GM23338 (cell line): Measurements from ENCODE around the gene TINAG. TPM values are rescaled to one million over a fixed set of nuclear protein-coding genes. Genes with fewer than 3 reads are reported as not detected.

Experiments used
- ATAC-seq: fragments of 200-7000 bp; cut with Tn5 transposase; 3 replicates; pipeline ENCODE4 v1.9.1; 2020
- DNase-seq: peaks from one replicate; pipeline ENCODE4 v3.0.0-alpha.2; 2015; ENCODE audit warnings: low spot score
- H2AFZ ChIP-seq: fragments of 200-600 bp; sonication (generic); 2 replicates; pipeline ENCODE4 v1.8.0; 2016; ENCODE audit warnings: antibody characterized with exemption, mild to moderate bottlenecking, moderate library complexity
- H3F3A ChIP-seq: fragments of 200-600 bp; sonication (generic); replicated peaks from 2 replicates; pipeline ENCODE4 v1.8.0; 2017; ENCODE audit warnings: antibody characterized with exemption, mixed run types, low read depth
- H3K27ac ChIP-seq: fragments of 200-600 bp; sonication (generic); 2 replicates; pipeline ENCODE4 v1.6.1; 2016; ENCODE audit warnings: low read depth
- H3K27me3 ChIP-seq: fragments of 200-600 bp; sonication (generic); 2 replicates; pipeline ENCODE4 v1.8.0; 2016; ENCODE audit warnings: mild to moderate bottlenecking, mixed run types, moderate library complexity; ENCODE audit not compliant: insufficient read depth
- H3K36me3 ChIP-seq: fragments of 200-600 bp; sonication (generic); 2 replicates; pipeline ENCODE4 v1.8.0; 2016; ENCODE audit warnings: mild to moderate bottlenecking; ENCODE audit not compliant: insufficient read depth
- H3K4me1 ChIP-seq: fragments of 200-600 bp; sonication (generic); 2 replicates; pipeline ENCODE4 v1.8.0; 2016; ENCODE audit warnings: mild to moderate bottlenecking, moderate library complexity; ENCODE audit not compliant: insufficient read depth
- H3K4me2 ChIP-seq: fragments of 200-600 bp; sonication (generic); 2 replicates; pipeline ENCODE4 v1.7.1; 2017; ENCODE audit warnings: mixed run types
- H3K4me3 ChIP-seq: fragments of 200-600 bp; sonication (generic); 2 replicates; pipeline ENCODE4 v1.6.1; 2016; ENCODE audit warnings: mixed run types
- H3K79me2 ChIP-seq: fragments of 200-600 bp; sonication (generic); replicated peaks from 2 replicates; pipeline ENCODE4 v1.8.0; 2017; ENCODE audit warnings: mild to moderate bottlenecking; ENCODE audit not compliant: insufficient read depth
- H3K9me2 ChIP-seq: fragments of 200-600 bp; sonication (generic); 2 replicates; pipeline ENCODE4 v1.8.0; 2017; ENCODE audit not compliant: insufficient read depth
- H4K20me1 ChIP-seq: fragments of 200-600 bp; sonication (generic); replicated peaks from 2 replicates; pipeline ENCODE4 v1.8.0; 2017; ENCODE audit warnings: mild to moderate bottlenecking; ENCODE audit not compliant: insufficient read depth
- H3K27ac Mint-ChIP-seq: 2 replicates; pipeline ENCODE4 v1.8.0; 2020; ENCODE audit warnings: inconsistent platforms, mild to moderate bottlenecking, moderate library complexity, mixed read lengths
- H3K27me3 Mint-ChIP-seq: 3 replicates; pipeline ENCODE4 v1.8.0; 2022; ENCODE audit warnings: low read depth, mild to moderate bottlenecking, moderate library complexity, mixed read lengths, inconsistent platforms; ENCODE audit not compliant: insufficient read depth, poor library complexity
- H3K36me3 Mint-ChIP-seq: 3 replicates; pipeline ENCODE4 v1.8.0; 2021; ENCODE audit warnings: low read depth, mild to moderate bottlenecking, inconsistent platforms, moderate library complexity, mixed read lengths
- H3K4me1 Mint-ChIP-seq: 3 replicates; pipeline ENCODE4 v1.8.0; 2020; ENCODE audit warnings: mild to moderate bottlenecking, inconsistent platforms, mixed read lengths
- H3K4me3 Mint-ChIP-seq: 3 replicates; pipeline ENCODE4 v1.8.0; 2021; ENCODE audit warnings: moderate library complexity, mild to moderate bottlenecking, inconsistent platforms, mixed read lengths
- H3K9me3 Mint-ChIP-seq: 3 replicates; pipeline ENCODE4 v1.8.0; 2020; ENCODE audit warnings: moderate library complexity, mild to moderate bottlenecking, inconsistent platforms, mixed read lengths
- CREB1 ChIP-seq: fragments of 250-450 bp; sonication (Bioruptor Pico); IDR thresholded peaks from 2 replicates; pipeline ENCODE4 v1.5.0; 2020; ENCODE audit warnings: low read depth, mild to moderate bottlenecking, moderate library complexity
- CTCF ChIP-seq, 2 experiments: fragments of 200-600 bp in 1 of 2; sonication (generic) in 1 of 2; conservative IDR thresholded peaks; 2 replicates each; pipeline versions ENCODE4 v1.5.1 to v1.6.1; 2016 to 2017; ENCODE audit warnings: antibody characterized with exemption in 2 of 2, low read depth in 2 of 2, mild to moderate bottlenecking in 2 of 2, moderate library complexity in 1 of 2
- EZH2 ChIP-seq: fragments of 200-600 bp; sonication (generic); IDR thresholded peaks from one replicate; pipeline ENCODE4 v1.8.0; 2017; ENCODE audit warnings: antibody characterized with exemption, mild to moderate bottlenecking, low read depth; ENCODE audit not compliant: unreplicated experiment
- JUNB ChIP-seq: IDR thresholded peaks from one replicate; pipeline ENCODE4 v1.6.1; 2016; ENCODE audit warnings: antibody characterized with exemption; ENCODE audit not compliant: unreplicated experiment
- NANOG ChIP-seq: IDR thresholded peaks from 2 replicates; pipeline ENCODE4 v1.6.1; 2016; ENCODE audit warnings: antibody characterized with exemption, borderline replicate concordance
- POLR2AphosphoS5 ChIP-seq: IDR thresholded peaks from 2 replicates; pipeline ENCODE4 v1.6.1; 2016; ENCODE audit warnings: antibody characterized with exemption, low read depth
- ZNF114 ChIP-seq: fragments of 250-450 bp; sonication (Bioruptor Pico); IDR thresholded peaks from 2 replicates; pipeline ENCODE4 v1.5.0; 2020; ENCODE audit warnings: mild to moderate bottlenecking, moderate library complexity
- ZNF331 ChIP-seq: fragments of 250-450 bp; sonication (Bioruptor Pico); IDR thresholded peaks from 2 replicates; pipeline ENCODE4 v1.5.0; 2020; ENCODE audit warnings: low read depth, mild to moderate bottlenecking, moderate library complexity
- ZNF462 ChIP-seq: fragments of 250-450 bp; sonication (Bioruptor Pico); IDR thresholded peaks from 2 replicates; pipeline ENCODE4 v1.5.0; 2020; ENCODE audit warnings: mild to moderate bottlenecking, moderate library complexity
- polyA plus RNA-seq: library from polyadenylated mRNA; unstranded; fragments of >200 nt; fragmentation: Nextera tagmentation; extraction: Ambion mirVana; gene quantifications from 2 replicates; pipeline ENCODE4 v1.2.1, GENCODE V29; 2016
- total RNA-seq: library from RNA; depleted of rRNA; stranded (reverse); fragments of >200 nt; shearing (Covaris generic); gene quantifications from 2 replicates; pipeline ENCODE4 v1.2.3, GENCODE V29; 2014

TINAG gene
- total and polyA plus RNA-seq, 2 experiments from 2014 or later = not detected

DNA sequence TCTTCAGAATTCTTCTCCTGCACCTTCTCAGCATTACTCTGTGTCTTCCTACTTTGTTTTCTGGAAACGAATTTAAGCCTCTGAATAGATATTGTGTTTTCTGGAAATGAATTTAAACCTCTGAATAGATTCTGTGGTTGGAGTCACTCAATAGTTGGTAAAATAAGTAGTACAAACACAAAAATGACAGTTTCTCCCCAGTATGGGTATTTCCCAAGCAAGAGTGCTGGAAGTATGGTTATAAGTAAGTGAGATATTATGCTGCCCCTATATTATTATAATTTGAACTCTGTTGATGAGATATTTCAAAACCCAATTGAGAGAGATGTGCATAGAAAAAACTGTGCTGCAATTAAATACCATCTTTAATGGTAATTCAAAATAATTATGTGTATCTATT, 94.9 kb downstream of the TINAG start (continued):
- TF ChIP-seq CREB1 (no peak), EZH2 (no peak), JUNB (no peak), NANOG (no peak), ZNF114 (CRISPR knock-in tag) (no peak), ZNF331 (CRISPR knock-in tag) (no peak), POLR2AphosphoS5 (no peak), CTCF (conservative IDR thresholded peaks at IDR 0.05; ENCODE audit: low read depth in 2 of 2) (no peak)

DNA sequence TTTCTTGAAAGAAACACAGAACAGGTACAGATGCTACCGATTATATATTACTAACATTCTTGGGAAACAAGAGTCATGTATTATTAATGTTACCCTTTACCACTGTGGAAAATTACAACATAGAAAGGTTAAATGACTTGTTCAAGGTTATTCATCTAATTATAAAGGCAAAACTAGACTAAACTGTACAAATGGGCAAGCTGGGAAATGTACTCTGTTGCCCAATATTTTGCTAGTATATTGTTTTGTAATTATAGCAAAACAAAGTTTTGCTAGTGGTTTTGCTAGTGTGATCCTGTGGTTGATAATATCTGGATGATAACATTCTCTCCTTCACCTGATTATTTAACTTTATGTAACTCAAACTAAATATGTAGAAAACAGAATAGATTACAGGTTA, 96.5 kb downstream of the TINAG start:
- Mint-ChIP-seq H3K27ac (no peak overlapping the region), H3K4me3 (no peak overlapping the region), H3K36me3 (no peaks in the 10 kb centered on the region), H3K4me1 (no peaks in the 10 kb centered on the region; the same call in 2 of the 3 replicates), H3K27me3 (no peaks in the 10 kb centered on the region), H3K9me3 (peaks cover 5% of the 10 kb centered on the region; the same call in 1 of the 3 replicates)
- Histone ChIP-seq H2AFZ (no peak overlapping the region), H3K36me3 (no peaks in the 10 kb centered on the region), H3K27me3 (no peaks in the 10 kb centered on the region), H3K79me2 (no peaks in the 10 kb centered on the region), H3K4me1 (no peaks in the 10 kb centered on the region), H3K9me2 (no peaks in the 10 kb centered on the region), H4K20me1 (no peaks in the 10 kb centered on the region), H3K4me3 (no peak overlapping the region), H3F3A (no peaks in the 10 kb centered on the region), H3K4me2 (no peak overlapping the region), H3K27ac (no peak overlapping the region)
- TF ChIP-seq JUNB = no peak
- DNase-seq = no peak
- no peak for ATAC-seq

- Histone ChIP-seq H3K27ac (no peak overlapping the region), H2AFZ (no peak overlapping the region), H3K36me3 (no peaks in the 10 kb centered on the region), H3K4me3 (no peak overlapping the region), H3K4me2 (no peak overlapping the region), H3K9me2 (0 out of 2 replicates have a peak, but pooled peaks cover 2% of the 10 kb centered on the region), H4K20me1 (no peaks in the 10 kb centered on the region), H3K79me2 (no peaks in the 10 kb centered on the region), H3K27me3 (no peaks in the 10 kb centered on the region), H3K4me1 (no peaks in the 10 kb centered on the region), H3F3A (no peaks in the 10 kb centered on the region)
- Mint-ChIP-seq H3K27ac (no peak overlapping the region), H3K27me3 (no peaks in the 10 kb centered on the region), H3K9me3 (peaks cover 1% of the 10 kb centered on the region; the same call in 1 of the 3 replicates), H3K4me1 (no peaks in the 10 kb centered on the region), H3K4me3 (no peak overlapping the region), H3K36me3 (no peaks in the 10 kb centered on the region)
- DNase-seq (no peak), ATAC-seq (no peak)
- TF ChIP-seq ZNF114 (CRISPR knock-in tag) = no peak
These were observed 103.5 kb downstream of the TINAG start for GRCh38 chr6:54411767-54412166.

DNA sequence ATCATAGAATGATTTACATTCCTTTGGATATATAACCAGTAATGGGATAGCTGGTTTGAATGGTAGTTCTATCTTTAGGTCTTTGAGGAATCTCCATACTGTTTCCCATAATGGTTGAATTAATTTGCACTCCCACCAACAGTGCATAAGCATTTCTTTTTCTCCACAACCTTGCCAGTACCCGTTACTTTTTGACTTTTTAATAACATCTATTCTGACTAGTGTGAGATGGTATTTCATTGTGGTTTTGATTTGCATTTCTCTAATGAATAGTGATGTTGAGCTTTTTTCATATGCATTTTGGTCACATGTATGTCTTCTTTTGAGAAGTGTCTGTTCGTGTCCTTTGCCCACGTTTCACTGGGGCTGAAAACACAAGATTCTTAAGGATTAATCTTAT, 107.3 kb downstream of the TINAG start:
- Histone ChIP-seq H3F3A (no peaks in the 10 kb centered on the region), H3K79me2 (no peaks in the 10 kb centered on the region), H2AFZ (no peak overlapping the region), H3K9me2 (peaks cover 1% of the 10 kb centered on the region; the same call in 1 of the 2 replicates), H3K27ac (no peak overlapping the region), H3K4me2 (no peak overlapping the region), H3K36me3 (no peaks in the 10 kb centered on the region), H4K20me1 (no peaks in the 10 kb centered on the region), H3K4me3 (no peak overlapping the region), H3K27me3 (no peaks in the 10 kb centered on the region), H3K4me1 (no peaks in the 10 kb centered on the region)
- Mint-ChIP-seq H3K4me1 (no peaks in the 10 kb centered on the region), H3K27ac (no peak overlapping the region), H3K9me3 (peaks cover 2% of the 10 kb centered on the region; the same call in 2 of the 3 replicates), H3K36me3 (no peaks in the 10 kb centered on the region), H3K27me3 (no peaks in the 10 kb centered on the region), H3K4me3 (no peak overlapping the region)
- DNase-seq (no peak), ATAC-seq (no peak)
- no peak for TF ChIP-seq ZNF462 (CRISPR knock-in tag)
- no peak for TF ChIP-seq POLR2AphosphoS5
